WI38 (cell line): ENCODE measurements around the gene KRT14.
"Not testable (repeated sequence)": the region's sequence is repeated elsewhere in the genome, so short reads cannot be mapped to it uniquely, and the experiment has no call there.

Experiments used
- H3K4me3 ChIP-seq: 2 replicates; pipeline ENCODE4 v1.5.1; 2011; ENCODE audit warnings: low read depth, mild to moderate bottlenecking, control low read depth, low read length
- CTCF ChIP-seq: IDR thresholded peaks from 2 replicates; pipeline ENCODE4 v1.5.1; 2012; ENCODE audit warnings: low read depth, mild to moderate bottlenecking, control low read depth, low read length

The KRT14 gene

GRCh38 chr17:41613277-41614082, 26.8 kb upstream of the KRT14 start:
- no peak for TF ChIP-seq CTCF
- no peak overlapping the region for H3K4me3 ChIP-seq

DNA sequence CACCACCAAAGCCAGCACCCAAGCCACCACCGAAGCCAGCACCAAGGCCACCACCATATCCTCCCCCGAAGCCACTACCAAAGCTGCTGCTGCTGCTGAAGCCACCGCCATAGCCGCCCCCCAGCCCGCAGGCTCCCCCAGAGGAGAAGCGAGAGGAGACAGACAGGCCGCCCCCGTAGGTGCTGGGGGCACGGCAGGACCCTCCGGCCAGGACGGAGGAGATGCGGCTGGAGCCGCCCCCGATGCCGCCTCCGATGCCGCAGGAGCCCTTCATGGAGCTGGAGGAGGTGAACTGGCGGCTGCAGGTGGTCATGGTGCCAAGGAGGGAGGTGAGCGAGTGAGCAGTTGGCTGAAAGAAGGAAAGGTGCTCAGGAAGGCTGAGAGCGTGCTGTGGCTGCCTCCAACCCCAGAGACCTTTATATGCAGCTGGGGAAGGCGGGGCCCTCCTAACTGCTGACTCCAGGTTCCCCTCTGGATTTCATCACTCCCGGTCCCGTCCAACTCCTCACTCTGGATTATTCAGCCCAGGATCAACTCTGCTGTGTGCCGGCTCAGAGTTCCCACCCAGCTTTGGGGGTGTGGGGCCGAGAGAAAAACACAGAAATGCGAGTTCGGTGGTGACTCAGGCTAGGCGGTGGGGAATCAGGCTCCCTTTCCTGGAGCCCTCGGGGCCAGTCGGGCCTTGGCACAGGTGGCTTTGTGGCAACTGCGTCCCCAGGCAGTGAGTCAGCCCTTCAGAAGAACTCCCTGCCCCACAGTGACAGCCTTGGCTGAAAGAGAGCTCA, 25.9 kb upstream of the KRT14 start, which contains the start of gene KRT16:
Gene KRT16, minus strand, starts transcription at position 392 of the 785 bp plus-strand sequence. Its CDS starts 79 bp downstream, at position 313.
- H3K4me3 ChIP-seq: not testable (repeated sequence)

GRCh38 chr17:41610965-41611640, 24.4 kb upstream of the KRT14 start:
- no peak for TF ChIP-seq CTCF
- no peak overlapping the region for H3K4me3 ChIP-seq

- not testable (repeated sequence) for H3K4me3 ChIP-seq
Measured at GRCh38 chr17:41610061-41610517, 23.4 kb upstream of the KRT14 start.

DNA sequence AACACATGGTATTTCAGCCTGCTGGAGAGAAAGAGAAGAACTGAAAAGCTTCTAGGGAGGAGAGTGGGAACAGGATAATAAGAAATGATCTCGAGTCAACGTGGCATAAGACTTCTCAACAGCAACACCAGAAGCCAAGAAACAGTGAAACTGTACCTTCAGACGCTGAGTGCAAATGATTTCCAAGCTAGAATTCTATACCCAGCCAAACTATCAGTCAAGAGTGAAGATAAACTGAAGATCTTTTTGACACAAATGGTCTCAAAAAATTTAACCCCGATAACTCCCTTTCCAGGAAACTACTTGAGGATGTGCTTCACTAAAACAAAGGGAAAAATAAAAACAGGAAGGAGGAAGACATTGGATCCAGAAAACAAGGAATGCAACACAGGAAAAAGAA, 20.2 kb upstream of the KRT14 start:
- H3K4me3 ChIP-seq: not testable (repeated sequence)

DNA sequence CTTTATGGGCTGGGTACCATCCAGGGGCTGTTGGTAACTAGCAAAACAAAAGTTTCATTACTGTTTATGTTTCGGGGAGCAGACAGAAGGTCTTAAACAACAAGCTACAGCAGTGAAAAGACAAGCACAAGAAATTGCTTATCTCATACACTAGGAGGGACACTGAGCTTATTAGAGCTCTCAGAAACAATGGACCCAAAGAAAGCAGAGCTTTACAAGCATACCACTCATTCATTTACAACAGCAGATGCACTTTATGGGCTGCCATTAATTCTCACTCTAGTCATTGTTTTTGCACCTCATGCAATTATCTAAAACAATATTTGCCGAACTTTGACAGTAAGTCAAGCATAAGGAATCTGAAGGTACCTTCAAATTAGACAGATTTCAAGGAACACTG, 15.8 kb upstream of the KRT14 start:
- no peak for TF ChIP-seq CTCF
- H3K4me3 ChIP-seq: no peak overlapping the region

DNA sequence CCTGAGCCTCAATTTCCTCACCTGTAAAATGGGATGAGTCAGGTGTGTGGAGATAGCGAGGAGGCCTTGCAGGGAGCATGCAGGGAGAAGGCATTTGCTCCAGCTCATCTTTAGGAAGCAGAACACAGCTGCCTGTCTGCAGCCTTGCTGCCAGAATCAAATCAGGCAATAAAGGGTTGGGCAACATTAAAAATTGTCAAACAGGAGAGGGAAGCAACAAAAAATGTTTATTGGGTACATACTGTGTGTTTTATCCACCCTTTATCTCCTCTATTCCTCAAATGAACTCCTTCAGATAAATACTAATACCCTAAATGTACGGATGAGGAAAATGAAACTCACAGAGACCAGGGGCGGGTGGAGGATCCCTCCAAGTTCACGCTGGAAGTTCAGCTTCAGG, 13.6 kb upstream of the KRT14 start:
- no peak for TF ChIP-seq CTCF
- no peak overlapping the region for H3K4me3 ChIP-seq

- no peak overlapping the region for H3K4me3 ChIP-seq
Measured at GRCh38 chr17:41599680-41600079, 13.0 kb upstream of the KRT14 start.

More at GRCh38 chr17:41599680-41600079, 13.0 kb upstream of the KRT14 start:
- TF ChIP-seq CTCF: no peak
